Calu3 (cell line): Measurements from ENCODE around the gene DDB1. TPM values are rescaled to one million over a fixed set of nuclear protein-coding genes. Genes with fewer than 3 reads are reported as not detected.

Source experiments
- BruUV-seq: library from RNA; stranded (reverse); fragments of 400-500 nt; replicated peaks from 2 replicates; lab custom pipeline; 2021; lab: Mats Ljungman, UMichigan
- CTCF ChIA-PET: fragments of 300-600 bp; sonication (Branson Sonifier 250); formaldehyde crosslinking; loops from one replicate; lab custom pipeline; 2022; ENCODE audit warnings: antibody characterized with exemption; lab: Charles Lee
- DNase-seq: peaks from one replicate; pipeline ENCODE4 v3.0.0; 2022
- H3K27ac Mint-ChIP-seq: one replicate; pipeline ENCODE4 v1.8.0; 2022; ENCODE audit warnings: mixed read lengths; ENCODE audit not compliant: unreplicated experiment
- H3K27me3 Mint-ChIP-seq: one replicate; pipeline ENCODE4 v1.8.0; 2022; ENCODE audit warnings: mixed read lengths; ENCODE audit not compliant: unreplicated experiment
- H3K36me3 Mint-ChIP-seq: one replicate; pipeline ENCODE4 v1.8.0; 2022; ENCODE audit warnings: mild to moderate bottlenecking, moderate library complexity, mixed read lengths; ENCODE audit not compliant: insufficient read depth, unreplicated experiment
- H3K4me1 Mint-ChIP-seq: one replicate; pipeline ENCODE4 v1.8.0; 2022; ENCODE audit warnings: mild to moderate bottlenecking, low read depth, mixed read lengths; ENCODE audit not compliant: unreplicated experiment
- H3K4me3 Mint-ChIP-seq: one replicate; pipeline ENCODE4 v1.8.0; 2022; ENCODE audit warnings: mild to moderate bottlenecking, low read depth, moderate library complexity, mixed read lengths; ENCODE audit not compliant: unreplicated experiment
- H3K9me3 Mint-ChIP-seq: one replicate; pipeline ENCODE4 v1.8.0; 2022; ENCODE audit warnings: low read depth, mixed read lengths; ENCODE audit not compliant: unreplicated experiment
- intact Hi-C: fragments of 100-400 bp; cut with micrococcal nuclease; formaldehyde crosslinking; loops from one replicate; pipeline ENCODE4 v1.10.0; 2022; ENCODE audit not compliant: unreplicated experiment
- total RNA-seq: library from RNA; stranded (reverse); gene quantifications from 2 replicates; pipeline ENCODE4 v1.2.3, GENCODE V29; 2022
- TF ChIP-seq, protein P1 (sequence below): fragments of 200-600 bp; IDR thresholded peaks from one replicate; pipeline ENCODE4 v1.8.0; 2022; ENCODE audit warnings: antibody characterized with exemption; ENCODE audit not compliant: unreplicated experiment

Gene DDB1
- total RNA-seq, 1 experiment from 2014 or later, result 193 TPM

DNA sequence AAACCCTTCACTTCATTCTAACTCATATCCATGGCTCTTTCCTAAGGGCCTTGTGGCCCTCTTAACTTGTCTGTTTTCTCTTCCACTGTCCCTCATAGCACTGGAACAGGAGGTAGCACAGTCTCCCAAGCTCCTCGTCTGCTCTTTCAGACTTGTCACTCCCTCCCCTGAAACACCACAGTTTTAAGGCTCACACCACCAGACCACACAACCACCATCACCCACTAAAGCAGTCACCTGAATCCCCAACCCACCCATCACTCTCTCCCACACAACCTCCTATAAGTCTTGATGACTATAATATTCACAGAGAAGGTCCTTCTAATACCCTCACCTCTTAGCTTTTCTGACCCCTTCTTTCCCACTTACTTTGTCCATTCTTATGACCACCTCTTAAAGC lies 26.7 kb downstream of the DDB1 start:
- peaks cover 29% of the 10 kb centered on the region for H3K36me3 Mint-ChIP-seq
- BruUV-seq, result no TSS peak
- intact Hi-C loops, result no loop called here

DNA sequence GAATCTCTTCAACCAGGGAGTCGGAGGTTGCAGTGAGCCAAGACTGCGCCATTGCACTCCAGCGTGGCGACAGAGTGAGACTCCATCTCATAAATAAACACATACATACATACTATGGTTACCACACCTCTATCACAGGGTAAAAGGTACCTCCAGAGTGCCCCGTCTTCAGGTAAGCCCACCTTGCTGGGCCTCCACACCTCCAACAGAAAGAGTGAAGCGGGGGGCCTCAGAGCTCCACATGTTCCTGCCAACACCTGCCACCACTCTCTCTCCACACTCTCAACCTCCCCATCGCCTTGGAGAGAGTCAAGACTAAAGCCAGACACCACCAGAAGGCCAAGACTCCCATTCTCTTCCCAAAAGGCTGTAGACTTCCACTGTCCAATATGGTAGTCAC lies 27.5 kb downstream of the DDB1 start:
- H3K27ac Mint-ChIP-seq, result no peak overlapping the region
- H3K4me3 Mint-ChIP-seq, result no peak overlapping the region
- no peaks in the 10 kb centered on the region for H3K9me3 Mint-ChIP-seq
- H3K4me1 Mint-ChIP-seq, result no peaks in the 10 kb centered on the region
- TF ChIP-seq, protein P1, sequence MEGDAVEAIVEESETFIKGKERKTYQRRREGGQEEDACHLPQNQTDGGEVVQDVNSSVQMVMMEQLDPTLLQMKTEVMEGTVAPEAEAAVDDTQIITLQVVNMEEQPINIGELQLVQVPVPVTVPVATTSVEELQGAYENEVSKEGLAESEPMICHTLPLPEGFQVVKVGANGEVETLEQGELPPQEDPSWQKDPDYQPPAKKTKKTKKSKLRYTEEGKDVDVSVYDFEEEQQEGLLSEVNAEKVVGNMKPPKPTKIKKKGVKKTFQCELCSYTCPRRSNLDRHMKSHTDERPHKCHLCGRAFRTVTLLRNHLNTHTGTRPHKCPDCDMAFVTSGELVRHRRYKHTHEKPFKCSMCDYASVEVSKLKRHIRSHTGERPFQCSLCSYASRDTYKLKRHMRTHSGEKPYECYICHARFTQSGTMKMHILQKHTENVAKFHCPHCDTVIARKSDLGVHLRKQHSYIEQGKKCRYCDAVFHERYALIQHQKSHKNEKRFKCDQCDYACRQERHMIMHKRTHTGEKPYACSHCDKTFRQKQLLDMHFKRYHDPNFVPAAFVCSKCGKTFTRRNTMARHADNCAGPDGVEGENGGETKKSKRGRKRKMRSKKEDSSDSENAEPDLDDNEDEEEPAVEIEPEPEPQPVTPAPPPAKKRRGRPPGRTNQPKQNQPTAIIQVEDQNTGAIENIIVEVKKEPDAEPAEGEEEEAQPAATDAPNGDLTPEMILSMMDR, result no peak
- BruUV-seq, result no TSS peak
- H3K36me3 Mint-ChIP-seq, result peaks cover 31% of the 10 kb centered on the region
- no peak for DNase-seq
- H3K27me3 Mint-ChIP-seq, result no peaks in the 10 kb centered on the region
- intact Hi-C loops, result no loop called here
- CTCF ChIA-PET, result no interaction called here

More for the DNA sequence above, 26.7 kb downstream of the DDB1 start:
- Mint-ChIP-seq H3K4me3 (no peak overlapping the region), H3K27me3 (no peaks in the 10 kb centered on the region), H3K4me1 (no peaks in the 10 kb centered on the region), H3K27ac (no peak overlapping the region), H3K9me3 (no peaks in the 10 kb centered on the region)
- TF ChIP-seq, protein P1, result no peak
- DNase-seq, result no peak
- CTCF ChIA-PET, result no interaction called here

DNA sequence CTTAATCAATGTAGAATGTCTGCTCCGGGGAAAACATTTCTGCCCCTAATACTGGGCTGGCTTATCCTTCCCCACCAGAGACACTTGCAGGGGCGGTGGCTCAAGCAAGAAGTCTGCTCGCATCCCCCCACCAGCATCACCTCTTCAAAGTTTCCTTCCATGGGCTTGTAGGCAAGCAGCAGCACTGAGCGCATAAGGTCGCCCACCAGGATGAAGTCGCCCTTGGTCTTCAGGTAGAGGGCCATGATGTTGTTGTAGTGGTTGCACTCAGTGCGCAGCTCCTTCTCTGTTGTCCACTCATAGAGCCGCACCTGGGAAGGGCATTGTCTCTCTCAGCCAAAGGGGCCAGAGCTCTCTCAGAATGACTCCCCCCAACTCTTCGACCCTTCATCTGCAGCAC lies 29.2 kb downstream of the DDB1 start:
- H3K9me3 Mint-ChIP-seq, result no peaks in the 10 kb centered on the region
- H3K27me3 Mint-ChIP-seq, result no peaks in the 10 kb centered on the region
- BruUV-seq, result no TSS peak
- H3K36me3 Mint-ChIP-seq, result peaks cover 34% of the 10 kb centered on the region
- intact Hi-C loops, result no loop called here
- no peaks in the 10 kb centered on the region for H3K4me1 Mint-ChIP-seq
- no peak for DNase-seq
- no peak overlapping the region for H3K27ac Mint-ChIP-seq
- CTCF ChIA-PET, result no interaction called here
- TF ChIP-seq, protein P1, result no peak
- no peak overlapping the region for H3K4me3 Mint-ChIP-seq

DNA sequence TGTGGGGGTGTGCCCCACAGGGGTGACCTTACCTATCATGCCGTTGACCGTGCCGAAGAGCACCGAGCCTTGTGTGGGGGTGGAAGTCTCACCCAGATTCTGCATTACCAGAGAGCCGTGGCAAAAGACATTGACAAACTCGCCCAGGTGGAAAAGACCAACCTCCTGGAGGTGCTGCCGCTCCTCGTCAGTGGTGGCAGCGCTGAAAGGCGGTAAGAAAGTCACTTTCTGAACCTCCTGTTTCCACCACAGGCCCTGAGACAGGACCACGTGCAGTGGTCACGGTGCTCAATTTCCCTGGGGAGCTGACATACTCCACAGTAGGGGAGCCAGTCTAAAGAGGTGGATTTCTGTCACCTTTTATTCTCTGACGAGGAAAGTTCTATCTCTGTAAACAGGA lies 30.4 kb downstream of the DDB1 start:
- Mint-ChIP-seq H3K27ac (no peak overlapping the region), H3K36me3 (peaks cover 39% of the 10 kb centered on the region), H3K4me1 (no peaks in the 10 kb centered on the region), H3K9me3 (no peaks in the 10 kb centered on the region), H3K4me3 (no peak overlapping the region), H3K27me3 (no peaks in the 10 kb centered on the region)
- no peak for DNase-seq
- intact Hi-C loops, result no loop called here
- no TSS peak for BruUV-seq
- TF ChIP-seq, protein P1, result no peak
- CTCF ChIA-PET, result no interaction called here
